K562 (cell line): ENCODE results near the gene MOCOS.

ENCODE experiments used
- BDP1 ChIP-seq: IDR thresholded peaks from 3 replicates; pipeline ENCODE4 v1.6.1; 2011; ENCODE audit not compliant: insufficient read length, insufficient read depth
- CC2D1A ChIP-seq: fragments of 450-650 bp; IDR thresholded peaks from 2 replicates; pipeline ENCODE4 v1.6.1; 2017; ENCODE audit warnings: mild to moderate bottlenecking
- MAFF ChIP-seq: IDR thresholded peaks from 2 replicates; pipeline ENCODE4 v1.6.1; 2012; ENCODE audit warnings: low read length, improper control_type of control experiment
- NONO ChIP-seq, 2 experiments: fragments of 200-400 bp in 1 of 2; fragments of 450-650 bp in 1 of 2; formaldehyde crosslinking in 1 of 2; IDR thresholded peaks; 2 replicates each; pipeline ENCODE4 v1.6.1; 2017; ENCODE audit warnings: low read depth in 2 of 2, mild to moderate bottlenecking in 2 of 2, moderate library complexity in 2 of 2, low read length in 1 of 2
- POLR2A ChIP-seq: fragments of 450-650 bp; conservative IDR thresholded peaks from 2 replicates; pipeline ENCODE4 v1.6.1; 2016
- SPI1 ChIP-seq: IDR thresholded peaks from 2 replicates; pipeline ENCODE4 v1.6.1; 2011; ENCODE audit warnings: low read depth, low read length, control low read depth, borderline replicate concordance
- YY1 ChIP-seq, 3 experiments: IDR thresholded peaks; 2 replicates each; pipeline ENCODE4 v1.6.1; 2011; ENCODE audit warnings: low read length in 2 of 3, mild to moderate bottlenecking in 2 of 3, moderate library complexity in 2 of 3, borderline replicate concordance in 1 of 3, control low read depth in 1 of 3, low read depth in 1 of 3; ENCODE audit not compliant: insufficient read depth in 3 of 3, insufficient replicate concordance in 2 of 3, control insufficient read depth in 1 of 3, insufficient read length in 1 of 3; ENCODE audit errors: extremely low read depth in 1 of 3
- ZNF23 ChIP-seq: fragments of 250-450 bp; sonication (Bioruptor Pico); IDR thresholded peaks from 2 replicates; pipeline ENCODE4 v1.4.0; 2020; ENCODE audit warnings: mild to moderate bottlenecking
- TF ChIP-seq, protein P1 (sequence below): sonication (generic); formaldehyde crosslinking; IDR thresholded peaks from 2 replicates; pipeline ENCODE4 v1.8.1; 2023; ENCODE audit warnings: mild to moderate bottlenecking, missing genetic modification reagents

GRCh38 chr18:36316246-36316645 is 128.9 kb downstream of the MOCOS start:
- TF ChIP-seq NONO (IDR thresholded peaks at IDR 0.05; ENCODE audit: low read depth in 2 of 2, low read length in 1 of 2) (no peak), MAFF (no peak), SPI1 (no peak), YY1 (IDR thresholded peaks at IDR 0.05; ENCODE audit: borderline replicate concordance in 1 of 3, control insufficient read depth in 1 of 3, extremely low read depth in 1 of 3, insufficient read depth in 3 of 3, insufficient read length in 1 of 3, insufficient replicate concordance in 2 of 3, low read depth in 1 of 3, low read length in 2 of 3) (no peak), ZNF23 (CRISPR knock-in tag) (no peak), POLR2A (no peak), CC2D1A (no peak), BDP1 (no peak)
- TF ChIP-seq, protein P1, sequence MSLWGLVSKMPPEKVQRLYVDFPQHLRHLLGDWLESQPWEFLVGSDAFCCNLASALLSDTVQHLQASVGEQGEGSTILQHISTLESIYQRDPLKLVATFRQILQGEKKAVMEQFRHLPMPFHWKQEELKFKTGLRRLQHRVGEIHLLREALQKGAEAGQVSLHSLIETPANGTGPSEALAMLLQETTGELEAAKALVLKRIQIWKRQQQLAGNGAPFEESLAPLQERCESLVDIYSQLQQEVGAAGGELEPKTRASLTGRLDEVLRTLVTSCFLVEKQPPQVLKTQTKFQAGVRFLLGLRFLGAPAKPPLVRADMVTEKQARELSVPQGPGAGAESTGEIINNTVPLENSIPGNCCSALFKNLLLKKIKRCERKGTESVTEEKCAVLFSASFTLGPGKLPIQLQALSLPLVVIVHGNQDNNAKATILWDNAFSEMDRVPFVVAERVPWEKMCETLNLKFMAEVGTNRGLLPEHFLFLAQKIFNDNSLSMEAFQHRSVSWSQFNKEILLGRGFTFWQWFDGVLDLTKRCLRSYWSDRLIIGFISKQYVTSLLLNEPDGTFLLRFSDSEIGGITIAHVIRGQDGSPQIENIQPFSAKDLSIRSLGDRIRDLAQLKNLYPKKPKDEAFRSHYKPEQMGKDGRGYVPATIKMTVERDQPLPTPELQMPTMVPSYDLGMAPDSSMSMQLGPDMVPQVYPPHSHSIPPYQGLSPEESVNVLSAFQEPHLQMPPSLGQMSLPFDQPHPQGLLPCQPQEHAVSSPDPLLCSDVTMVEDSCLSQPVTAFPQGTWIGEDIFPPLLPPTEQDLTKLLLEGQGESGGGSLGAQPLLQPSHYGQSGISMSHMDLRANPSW (CRISPR knock-in tag) = no peak
